ENCODE data around the gene KLLN. TPM values are rescaled to one million over a fixed set of nuclear protein-coding genes. Genes with fewer than 3 reads are reported as not detected.
"Not testable (repeated sequence)": the region's sequence is repeated elsewhere in the genome, so short reads cannot be mapped to it uniquely, and the experiment has no call there.

Gene KLLN
- total RNA-seq, 1 donor from 2014 or later, result 0.71 TPM

DNA sequence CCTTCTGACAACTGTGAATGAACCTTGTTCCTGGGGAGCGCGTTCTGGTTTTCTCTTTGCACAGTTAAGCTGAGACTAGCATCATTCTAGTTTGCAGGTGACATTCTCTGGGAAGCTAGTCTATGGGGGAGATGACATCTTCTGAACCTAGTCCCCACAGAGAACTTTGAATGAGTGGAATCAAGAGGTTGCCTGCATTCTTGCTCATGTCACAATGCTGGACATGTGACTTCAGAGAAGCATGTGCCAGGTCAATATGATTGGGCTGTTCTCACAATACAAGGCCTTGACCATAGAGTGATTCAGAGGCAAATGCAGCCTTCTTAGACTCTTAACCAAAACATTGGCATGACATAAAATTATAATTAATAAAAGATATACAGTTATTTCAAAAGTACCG, 22.1 kb downstream of the KLLN start:
- Histone ChIP-seq H3K36me3 (no peaks in the 10 kb centered on the region), H3K4me3 (no peak overlapping the region), H3K9me3 (no peaks in the 10 kb centered on the region), H3K4me1 (peaks cover 8% of the 10 kb centered on the region), H3K27ac (no peak overlapping the region), H3K27me3 (ENCODE audit: low read depth) (no peaks in the 10 kb centered on the region)
- TF ChIP-seq, protein P1, sequence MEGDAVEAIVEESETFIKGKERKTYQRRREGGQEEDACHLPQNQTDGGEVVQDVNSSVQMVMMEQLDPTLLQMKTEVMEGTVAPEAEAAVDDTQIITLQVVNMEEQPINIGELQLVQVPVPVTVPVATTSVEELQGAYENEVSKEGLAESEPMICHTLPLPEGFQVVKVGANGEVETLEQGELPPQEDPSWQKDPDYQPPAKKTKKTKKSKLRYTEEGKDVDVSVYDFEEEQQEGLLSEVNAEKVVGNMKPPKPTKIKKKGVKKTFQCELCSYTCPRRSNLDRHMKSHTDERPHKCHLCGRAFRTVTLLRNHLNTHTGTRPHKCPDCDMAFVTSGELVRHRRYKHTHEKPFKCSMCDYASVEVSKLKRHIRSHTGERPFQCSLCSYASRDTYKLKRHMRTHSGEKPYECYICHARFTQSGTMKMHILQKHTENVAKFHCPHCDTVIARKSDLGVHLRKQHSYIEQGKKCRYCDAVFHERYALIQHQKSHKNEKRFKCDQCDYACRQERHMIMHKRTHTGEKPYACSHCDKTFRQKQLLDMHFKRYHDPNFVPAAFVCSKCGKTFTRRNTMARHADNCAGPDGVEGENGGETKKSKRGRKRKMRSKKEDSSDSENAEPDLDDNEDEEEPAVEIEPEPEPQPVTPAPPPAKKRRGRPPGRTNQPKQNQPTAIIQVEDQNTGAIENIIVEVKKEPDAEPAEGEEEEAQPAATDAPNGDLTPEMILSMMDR (IDR thresholded peaks at IDR 0.05), result no peak
- DNase-seq, result no peak
- ATAC-seq, result no peak
- intact Hi-C loops (cut with DNase I), result no loop called here

GRCh38 chr10:87838650-87839049, 24.7 kb downstream of the KLLN start:
- Histone ChIP-seq H3K4me3 (no peak overlapping the region), H3K36me3 (no peaks in the 10 kb centered on the region), H3K9me3 (no peaks in the 10 kb centered on the region), H3K27me3 (ENCODE audit: low read depth) (no peaks in the 10 kb centered on the region), H3K4me1 (peaks cover 8% of the 10 kb centered on the region), H3K27ac (no peak overlapping the region)
- ATAC-seq (no peak), DNase-seq (no peak)
- TF ChIP-seq, protein P1 (IDR thresholded peaks at IDR 0.05), result no peak
- intact Hi-C loops (cut with DNase I), result no loop called here

DNA sequence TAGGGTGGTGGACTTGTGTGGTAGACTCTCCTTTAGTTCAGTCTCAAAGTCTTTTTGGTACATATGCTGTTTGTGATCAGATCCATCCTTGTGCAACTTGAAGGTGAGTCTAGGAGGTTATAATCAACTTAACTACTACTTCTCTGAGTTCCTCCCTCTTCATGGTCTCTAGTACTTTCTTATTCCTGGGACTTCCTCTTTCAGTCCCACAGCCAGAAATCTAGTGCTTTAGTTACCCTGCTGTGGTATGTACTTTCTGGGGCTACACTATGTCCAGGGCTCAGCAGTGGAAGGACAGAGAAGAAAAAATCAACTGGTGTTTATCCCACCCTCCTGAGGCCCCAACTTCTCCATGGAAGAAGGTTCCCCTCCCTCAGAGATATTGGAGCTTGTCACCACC, 25.9 kb downstream of the KLLN start:
- ATAC-seq, result no peak

DNA sequence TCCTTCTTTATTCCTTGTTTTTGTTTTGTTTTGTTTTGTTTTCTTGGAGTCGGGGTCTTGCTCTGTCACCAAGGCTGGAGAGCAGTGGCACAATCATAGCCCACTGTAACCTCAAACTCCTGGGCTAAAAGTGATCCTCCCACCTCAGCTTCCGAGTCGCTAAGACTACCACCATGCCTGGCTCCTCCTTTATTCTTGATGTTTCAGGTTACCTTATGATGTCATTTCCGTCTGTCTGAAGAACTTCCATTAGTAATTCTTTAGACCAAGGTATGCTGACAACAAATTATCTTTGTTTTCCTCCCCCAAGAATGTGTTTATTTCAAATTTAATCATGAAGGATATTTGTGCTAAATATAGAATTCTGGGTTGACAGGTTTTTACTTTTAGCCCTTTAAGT, 27.2 kb downstream of the KLLN start:
- H3K27ac ChIP-seq, result no peak overlapping the region
- no peaks in the 10 kb centered on the region for H3K9me3 ChIP-seq
- DNase-seq, result no peak
- no peaks in the 10 kb centered on the region for H3K27me3 ChIP-seq (ENCODE audit: low read depth)
- TF ChIP-seq, protein P1 (IDR thresholded peaks at IDR 0.05), result no peak
- no peak for ATAC-seq
- H3K4me3 ChIP-seq, result no peak overlapping the region
- no peaks in the 10 kb centered on the region for H3K36me3 ChIP-seq
- H3K4me1 ChIP-seq, result no peaks in the 10 kb centered on the region
- intact Hi-C loops (cut with DNase I), result no loop called here

More for the DNA sequence above, 25.9 kb downstream of the KLLN start:
- TF ChIP-seq, protein P1 (IDR thresholded peaks at IDR 0.05), result no peak
- no peak for DNase-seq
- Histone ChIP-seq H3K4me3 (no peak overlapping the region), H3K36me3 (no peaks in the 10 kb centered on the region), H3K27me3 (ENCODE audit: low read depth) (no peaks in the 10 kb centered on the region), H3K27ac (no peak overlapping the region), H3K9me3 (no peaks in the 10 kb centered on the region), H3K4me1 (peaks cover 3% of the 10 kb centered on the region)
- intact Hi-C loops (cut with DNase I), result no loop called here

GRCh38 chr10:87829986-87830729, 33.2 kb downstream of the KLLN start:
- H3K27me3 ChIP-seq (ENCODE audit: low read depth), result no peaks in the 10 kb centered on the region
- TF ChIP-seq, protein P1 (IDR thresholded peaks at IDR 0.05), result no peak
- DNase-seq, result no peak
- no peak for ATAC-seq
- H3K4me3 ChIP-seq, result no peak overlapping the region
- no peak overlapping the region for H3K27ac ChIP-seq
- intact Hi-C loops (cut with DNase I), result no loop called here
- no peaks in the 10 kb centered on the region for H3K4me1 ChIP-seq
- H3K9me3 ChIP-seq, result no peaks in the 10 kb centered on the region
- no peaks in the 10 kb centered on the region for H3K36me3 ChIP-seq

DNA sequence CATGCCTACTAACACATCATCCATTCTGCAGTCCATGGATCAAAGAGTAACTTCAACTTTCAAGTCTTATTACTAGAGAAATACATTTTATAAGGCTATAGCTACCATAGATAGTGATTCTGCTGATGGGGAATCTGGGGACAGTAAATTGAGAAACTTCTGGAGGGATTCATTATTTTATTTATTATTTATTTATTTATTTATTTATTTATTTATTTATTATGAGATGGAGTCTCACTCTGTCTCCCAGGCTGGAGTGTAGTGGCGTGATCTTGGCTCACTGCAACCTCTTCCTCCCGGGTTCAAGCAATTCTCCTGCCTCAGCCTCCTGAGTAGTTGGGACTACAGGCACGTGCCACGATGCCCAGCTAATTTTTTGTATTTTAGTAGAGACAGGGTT, 34.3 kb downstream of the KLLN start:
- H3K9me3 ChIP-seq; H3K4me1 ChIP-seq; ATAC-seq; DNase-seq; H3K27ac ChIP-seq; intact Hi-C loops (cut with DNase I); H3K36me3 ChIP-seq; H3K4me3 ChIP-seq; H3K27me3 ChIP-seq (ENCODE audit: low read depth): not testable (repeated sequence)

Measured in lower lobe of right lung (tissue), 2 donors.